GM23248 (cell line): Measurements from ENCODE around the gene JUND.

Experiments
- EZH2 ChIP-seq: fragments of 200-600 bp; sonication (generic); IDR thresholded peaks from 2 replicates; pipeline ENCODE4 v1.6.1; 2018; ENCODE audit warnings: antibody characterized with exemption, mild to moderate bottlenecking; ENCODE audit not compliant: insufficient read depth, poor library complexity, severe bottlenecking
- EZH2phosphoT487 ChIP-seq: fragments of 200-600 bp; sonication (generic); IDR thresholded peaks from 2 replicates; pipeline ENCODE4 v1.6.1; 2018; ENCODE audit warnings: antibody characterized with exemption, moderate library complexity, mild to moderate bottlenecking, low read depth; ENCODE audit not compliant: insufficient read depth

- TF ChIP-seq EZH2 = no peak
- TF ChIP-seq EZH2phosphoT487 = no peak
Measured at GRCh38 chr19:18231775-18232174, 49.6 kb downstream of the JUND start.
